Smooth muscle cell (in vitro differentiated cells): ENCODE data around the gene INSYN2B. TPM values are rescaled to one million over a fixed set of nuclear protein-coding genes. Genes with fewer than 3 reads are reported as not detected.

ENCODE experiments used
- DNase-seq: peaks from one replicate; lab custom pipeline; 2025; ENCODE audit not compliant: unreplicated experiment; lab: John Stamatoyannopoulos, UW
- H2AFZ ChIP-seq: fragments of 200-600 bp; sonication (generic); 2 replicates; pipeline ENCODE4 v1.6.0; 2016; ENCODE audit warnings: antibody characterized with exemption, low read depth, mild to moderate bottlenecking
- H3F3A ChIP-seq: fragments of 200-600 bp; sonication (generic); 2 replicates; pipeline ENCODE4 v1.6.0; 2017; ENCODE audit warnings: antibody characterized with exemption, low read depth
- H3K27ac ChIP-seq: fragments of 200-600 bp; sonication (generic); 2 replicates; pipeline ENCODE4 v1.5.1; 2016; ENCODE audit warnings: low read depth, mild to moderate bottlenecking
- H3K27me3 ChIP-seq: fragments of 200-600 bp; sonication (generic); 2 replicates; pipeline ENCODE4 v1.6.1; 2016; ENCODE audit warnings: low read depth, mild to moderate bottlenecking
- H3K36me3 ChIP-seq: fragments of 200-600 bp; sonication (generic); 2 replicates; pipeline ENCODE4 v1.5.1; 2016; ENCODE audit warnings: low read depth
- H3K4me1 ChIP-seq: fragments of 200-600 bp; sonication (generic); 2 replicates; pipeline ENCODE4 v1.5.1; 2016; ENCODE audit warnings: low read depth
- H3K4me2 ChIP-seq: fragments of 200-600 bp; sonication (generic); 2 replicates; pipeline ENCODE4 v1.6.0; 2016; ENCODE audit warnings: mild to moderate bottlenecking
- H3K4me3 ChIP-seq: fragments of 200-600 bp; sonication (generic); 2 replicates; pipeline ENCODE4 v1.5.1; 2016; ENCODE audit warnings: mild to moderate bottlenecking
- H3K79me2 ChIP-seq: fragments of 200-600 bp; sonication (generic); 2 replicates; pipeline ENCODE4 v1.6.0; 2016; ENCODE audit warnings: low read depth, mild to moderate bottlenecking
- H3K9ac ChIP-seq: fragments of 200-600 bp; sonication (generic); 2 replicates; pipeline ENCODE4 v1.6.0; 2016; ENCODE audit warnings: low read depth
- H3K9me3 ChIP-seq: fragments of 200-600 bp; sonication (generic); replicated peaks from 2 replicates; pipeline ENCODE4 v1.5.1; 2016; ENCODE audit warnings: low read depth
- H4K20me1 ChIP-seq: fragments of 200-600 bp; sonication (generic); 2 replicates; pipeline ENCODE4 v1.6.0; 2016; ENCODE audit warnings: low read depth
- CTCF ChIP-seq: fragments of 200-600 bp; sonication (generic); IDR thresholded peaks from 2 replicates; pipeline ENCODE4 v1.5.1; 2017; ENCODE audit warnings: borderline replicate concordance, mild to moderate bottlenecking, antibody characterized with exemption; ENCODE audit not compliant: insufficient read depth, poor library complexity, severe bottlenecking
- WGBS: methylation state at CpG from one replicate; pipeline ENCODE4 v1.1.7; 2016; ENCODE audit warnings: low lambda C conversion rate; 5-methylcytosine and 5-hydroxymethylcytosine counted together
- polyA plus RNA-seq: library from polyadenylated mRNA; unstranded; fragments of >200 nt; fragmentation: Nextera tagmentation; extraction: Ambion mirVana; gene quantifications from 2 replicates; pipeline ENCODE4 v1.2.1, GENCODE V29; 2016
- total RNA-seq: library from RNA; depleted of rRNA; stranded (reverse); fragments of >200 nt; gene quantifications from 2 replicates; pipeline ENCODE4 v1.2.3, GENCODE V29; 2014

INSYN2B gene
- total and polyA plus RNA-seq, 2 experiments from 2014 or later, result 2.7 to 13.8 TPM

- no peak overlapping the region for H3K4me3 ChIP-seq
- no peaks in the 10 kb centered on the region for H3K9me3 ChIP-seq
- no peaks in the 10 kb centered on the region for H3F3A ChIP-seq
- no peaks in the 10 kb centered on the region for H3K27me3 ChIP-seq
- H4K20me1 ChIP-seq, result no peaks in the 10 kb centered on the region
- no peaks in the 10 kb centered on the region for H3K79me2 ChIP-seq
- no peak overlapping the region for H2AFZ ChIP-seq
- 97% methylated on average over 5 of the region's 5 CpGs for WGBS
- no peak for TF ChIP-seq CTCF
- DNase-seq, result no peak
- H3K4me1 ChIP-seq, result peaks cover 8% of the 10 kb centered on the region
- no peak overlapping the region for H3K27ac ChIP-seq
- H3K4me2 ChIP-seq, result no peak overlapping the region
- H3K36me3 ChIP-seq, result no peaks in the 10 kb centered on the region
- H3K9ac ChIP-seq, result no peak overlapping the region
Observed at GRCh38 chr5:169946743-169947295, 33.5 kb downstream of the INSYN2B start.

GRCh38 chr5:169945831-169946261 is 34.4 kb downstream of the INSYN2B start:
- H3K4me3 ChIP-seq, result no peak overlapping the region
- no peak overlapping the region for H3K9ac ChIP-seq
- no peaks in the 10 kb centered on the region for H3F3A ChIP-seq
- no peaks in the 10 kb centered on the region for H4K20me1 ChIP-seq
- H2AFZ ChIP-seq, result peak overlapping the region; percentile 40
- H3K4me1 ChIP-seq, result peaks cover 8% of the 10 kb centered on the region
- H3K27ac ChIP-seq, result peak overlapping the region; percentile 6
- H3K4me2 ChIP-seq, result no peak overlapping the region
- DNase-seq, result peak; percentile 21
- TF ChIP-seq CTCF, result no peak
- no peaks in the 10 kb centered on the region for H3K36me3 ChIP-seq
- 47% methylated on average over 3 of the region's 3 CpGs for WGBS
- H3K27me3 ChIP-seq, result no peaks in the 10 kb centered on the region
- H3K79me2 ChIP-seq, result no peaks in the 10 kb centered on the region
- H3K9me3 ChIP-seq, result no peaks in the 10 kb centered on the region

GRCh38 chr5:169944922-169945680 is 35.2 kb downstream of the INSYN2B start:
- peaks cover under 1% of the 10 kb centered on the region for H3K27me3 ChIP-seq
- H3K36me3 ChIP-seq, result no peaks in the 10 kb centered on the region
- no peaks in the 10 kb centered on the region for H3K9me3 ChIP-seq
- peaks cover 8% of the 10 kb centered on the region for H3K4me1 ChIP-seq
- no peak overlapping the region for H3K9ac ChIP-seq
- no peaks in the 10 kb centered on the region for H4K20me1 ChIP-seq
- no peak for TF ChIP-seq CTCF
- no peaks in the 10 kb centered on the region for H3K79me2 ChIP-seq
- no peaks in the 10 kb centered on the region for H3F3A ChIP-seq
- WGBS, result 79% methylated on average over 8 of the region's 8 CpGs
- no peak overlapping the region for H3K4me3 ChIP-seq
- H2AFZ ChIP-seq, result no peak overlapping the region
- no peak overlapping the region for H3K27ac ChIP-seq
- no peak overlapping the region for H3K4me2 ChIP-seq
- DNase-seq, result no peak

GRCh38 chr5:169944115-169944514 is 36.2 kb downstream of the INSYN2B start:
- no peak overlapping the region for H3K4me2 ChIP-seq
- H3K27ac ChIP-seq, result no peak overlapping the region

More at GRCh38 chr5:169944115-169944514, 36.2 kb downstream of the INSYN2B start:
- Histone ChIP-seq H4K20me1 (no peaks in the 10 kb centered on the region), H3F3A (no peaks in the 10 kb centered on the region), H3K9me3 (no peaks in the 10 kb centered on the region), H2AFZ (no peak overlapping the region), H3K79me2 (no peaks in the 10 kb centered on the region), H3K36me3 (no peaks in the 10 kb centered on the region), H3K4me3 (no peak overlapping the region), H3K9ac (no peak overlapping the region), H3K27me3 (peaks cover 5% of the 10 kb centered on the region), H3K4me1 (peaks cover 8% of the 10 kb centered on the region)
- 89% methylated on average over 6 of the region's 6 CpGs for WGBS
- no peak for TF ChIP-seq CTCF
- no peak for DNase-seq
